ENCODE measurements around the gene HS2ST1.
"Not testable (repeated sequence)": the region's sequence is repeated elsewhere in the genome, so short reads cannot be mapped to it uniquely, and the experiment has no call there.

DNA sequence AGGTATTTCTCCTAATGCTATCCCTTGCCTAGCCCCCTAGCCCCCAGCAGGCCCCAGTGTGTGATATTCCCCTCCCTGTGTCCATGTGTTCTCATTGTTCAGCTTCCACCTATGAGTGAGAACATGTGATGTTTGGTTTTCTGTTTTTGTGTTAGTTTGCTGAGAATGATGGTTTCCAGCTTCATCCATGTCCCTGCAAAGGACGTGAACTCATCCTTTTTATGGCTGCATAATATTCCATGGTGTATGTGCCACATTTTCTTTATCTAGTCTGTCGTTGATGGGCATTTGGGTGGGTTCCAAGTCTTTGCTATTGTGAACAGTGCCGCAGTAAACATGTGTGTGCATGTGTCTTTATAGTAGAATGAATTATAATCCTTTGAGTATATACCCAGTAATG is 75.3 kb downstream of the HS2ST1 start:
- TF ChIP-seq, protein P1, sequence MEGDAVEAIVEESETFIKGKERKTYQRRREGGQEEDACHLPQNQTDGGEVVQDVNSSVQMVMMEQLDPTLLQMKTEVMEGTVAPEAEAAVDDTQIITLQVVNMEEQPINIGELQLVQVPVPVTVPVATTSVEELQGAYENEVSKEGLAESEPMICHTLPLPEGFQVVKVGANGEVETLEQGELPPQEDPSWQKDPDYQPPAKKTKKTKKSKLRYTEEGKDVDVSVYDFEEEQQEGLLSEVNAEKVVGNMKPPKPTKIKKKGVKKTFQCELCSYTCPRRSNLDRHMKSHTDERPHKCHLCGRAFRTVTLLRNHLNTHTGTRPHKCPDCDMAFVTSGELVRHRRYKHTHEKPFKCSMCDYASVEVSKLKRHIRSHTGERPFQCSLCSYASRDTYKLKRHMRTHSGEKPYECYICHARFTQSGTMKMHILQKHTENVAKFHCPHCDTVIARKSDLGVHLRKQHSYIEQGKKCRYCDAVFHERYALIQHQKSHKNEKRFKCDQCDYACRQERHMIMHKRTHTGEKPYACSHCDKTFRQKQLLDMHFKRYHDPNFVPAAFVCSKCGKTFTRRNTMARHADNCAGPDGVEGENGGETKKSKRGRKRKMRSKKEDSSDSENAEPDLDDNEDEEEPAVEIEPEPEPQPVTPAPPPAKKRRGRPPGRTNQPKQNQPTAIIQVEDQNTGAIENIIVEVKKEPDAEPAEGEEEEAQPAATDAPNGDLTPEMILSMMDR (IDR thresholded peaks at IDR 0.05): not testable (repeated sequence)
- TF ChIP-seq POLR2A (IDR thresholded peaks at IDR 0.05): not testable (repeated sequence)

Data from thyroid gland (tissue), 4 donors.